ENCODE results near the gene ZNF22. TPM values are rescaled to one million over a fixed set of nuclear protein-coding genes. Genes with fewer than 3 reads are reported as not detected.

Gene ZNF22
- total and polyA plus RNA-seq, 9 donors: 44.3 to 57.8 (median 49.9) TPM

Other genes with a start within 250 kb of the ZNF22 start
- 0.04 TPM for gene TMEM72, start 89.6 kb upstream of the ZNF22 start, total RNA-seq
- under 1 TPM in 7 of 8 donors, not detected in 1; 0.08 to 0.16 (median 0.12) TPM for gene TMEM72, start 89.6 kb upstream of the ZNF22 start, polyA plus RNA-seq (ENCODE audit: insufficient read depth in 1 of 8, insufficient read length in 8 of 8, low replicate concordance in 1 of 8)
- gene RASSF4, start 41.1 kb upstream of the ZNF22 start, total RNA-seq: 53.0 TPM
- 10 to 100 TPM; 59.1 to 79.9 (median 69.4) TPM for gene RASSF4, start 41.1 kb upstream of the ZNF22 start, polyA plus RNA-seq (ENCODE audit: insufficient read depth in 1 of 8, insufficient read length in 8 of 8, low replicate concordance in 1 of 8)
- gene DEPP1, start 22.1 kb upstream of the ZNF22 start, total RNA-seq: 36.0 TPM
- 10 to 100 TPM; 12.5 to 44.6 (median 23.9) TPM for gene DEPP1, start 22.1 kb upstream of the ZNF22 start, polyA plus RNA-seq (ENCODE audit: insufficient read depth in 1 of 8, insufficient read length in 8 of 8, low replicate concordance in 1 of 8)